Measurements from ENCODE around the gene SLC25A21.
"Not testable (repeated sequence)": the region's sequence is repeated elsewhere in the genome, so short reads cannot be mapped to it uniquely, and the experiment has no call there.

SLC25A21 gene

DNA sequence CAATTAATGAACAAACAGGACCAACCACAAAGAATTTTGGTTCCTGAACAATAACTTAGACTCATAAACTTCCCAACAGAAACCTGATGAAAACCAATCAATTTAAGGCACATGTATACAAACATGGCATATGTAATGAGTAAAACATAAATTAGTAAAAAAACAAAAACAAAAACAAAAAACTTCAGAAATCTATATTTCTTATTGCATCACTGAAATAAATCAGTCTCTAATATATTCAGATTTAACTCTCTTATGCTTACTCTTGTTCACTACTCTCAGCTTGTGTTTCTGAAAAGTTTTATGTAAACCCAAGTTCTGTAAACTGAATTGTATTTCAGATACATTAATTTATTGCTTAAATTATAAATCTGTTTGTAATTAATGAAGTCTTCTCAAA lies 233.7 kb downstream of the SLC25A21 start:
- no peak for DNase-seq

DNA sequence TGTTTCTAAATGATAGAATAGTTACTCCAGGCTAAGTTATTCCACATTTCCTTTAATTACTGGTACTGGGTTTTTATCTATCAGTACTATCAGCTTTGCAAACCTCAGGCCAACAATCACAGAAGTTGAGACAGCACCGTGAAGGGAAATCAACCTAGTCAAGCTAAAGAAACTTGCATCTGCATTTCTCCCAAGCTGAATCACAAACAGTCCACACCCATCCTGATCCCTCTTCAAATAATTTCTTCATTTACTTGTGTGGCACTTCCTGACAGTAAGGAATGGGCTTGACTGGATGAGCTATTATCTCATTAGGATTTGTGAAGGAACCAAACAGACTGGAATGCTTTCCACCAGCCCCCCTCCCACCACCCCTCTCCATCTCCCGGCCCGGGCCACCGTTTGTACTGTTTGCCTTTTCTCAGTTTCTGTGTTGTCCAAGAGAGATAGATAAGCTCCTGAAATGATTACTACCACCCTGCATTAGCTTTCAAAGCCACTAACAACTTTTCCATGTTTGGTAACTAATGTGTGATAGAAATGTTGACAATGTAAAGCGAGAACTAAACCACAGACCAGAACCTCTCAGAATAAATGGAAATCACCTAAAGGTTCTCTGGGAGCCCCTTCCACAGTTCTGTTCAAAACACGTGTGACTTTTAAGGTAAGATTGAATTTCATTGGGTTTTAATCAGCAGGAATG lies 236.3 kb downstream of the SLC25A21 start:
- no peak for DNase-seq

DNA sequence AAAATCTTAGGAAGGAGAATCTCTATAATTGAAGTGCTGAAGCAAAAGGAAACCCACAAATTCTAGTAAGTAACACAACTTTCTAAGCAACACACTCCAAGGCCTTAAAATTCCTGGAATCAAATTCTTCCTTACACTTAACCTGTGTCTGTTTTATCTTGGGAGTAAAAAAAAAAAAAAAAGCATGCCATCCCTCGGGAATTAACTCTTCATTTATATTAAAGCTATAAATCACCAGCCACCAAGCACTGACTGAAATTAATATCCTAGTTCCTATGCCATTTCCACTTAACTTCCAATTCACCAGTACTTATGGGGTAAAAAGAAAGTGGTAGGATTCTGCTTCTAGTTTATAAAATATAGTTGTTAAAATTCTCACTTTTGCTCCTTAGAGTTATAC lies 238.1 kb downstream of the SLC25A21 start:
- no peak for DNase-seq

DNA sequence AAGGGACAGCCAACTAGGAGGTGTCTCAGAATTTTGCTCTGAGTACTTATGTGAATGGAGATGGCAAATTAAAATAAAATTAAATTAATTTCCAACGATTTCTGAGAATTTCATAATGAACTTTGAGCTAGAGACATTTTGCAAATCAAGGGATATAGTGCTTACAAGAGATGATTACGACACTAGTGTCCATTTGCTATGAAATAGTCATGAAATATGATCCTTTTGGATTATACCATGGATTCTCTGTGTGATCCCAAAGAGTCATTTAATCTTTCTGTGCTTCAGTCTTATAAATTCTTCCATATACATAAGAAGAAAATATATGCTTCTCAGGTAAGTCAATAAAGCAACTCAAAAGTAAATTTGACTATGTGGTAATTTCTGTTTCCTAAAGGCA lies 240.6 kb downstream of the SLC25A21 start:
- DNase-seq = no peak

DNA sequence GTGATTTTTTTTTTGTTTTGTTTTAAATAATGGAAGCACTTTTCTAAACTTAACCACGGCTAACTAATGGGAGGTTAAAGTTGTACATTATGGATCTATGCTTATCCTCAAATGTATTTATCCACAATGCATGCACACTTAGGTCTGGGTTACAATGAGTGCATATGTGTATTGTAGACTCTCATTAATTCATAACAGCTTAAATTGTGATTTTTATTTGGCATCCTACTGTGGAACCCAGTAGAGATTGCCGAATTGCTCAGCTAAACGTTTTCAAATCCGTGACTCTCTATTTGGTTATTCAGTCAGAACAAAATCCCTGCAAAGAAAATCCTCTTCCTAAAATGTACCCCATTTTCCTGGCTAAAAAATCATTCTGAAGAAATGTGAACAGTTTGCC lies 244.0 kb downstream of the SLC25A21 start:
- DNase-seq = no peak

DNA sequence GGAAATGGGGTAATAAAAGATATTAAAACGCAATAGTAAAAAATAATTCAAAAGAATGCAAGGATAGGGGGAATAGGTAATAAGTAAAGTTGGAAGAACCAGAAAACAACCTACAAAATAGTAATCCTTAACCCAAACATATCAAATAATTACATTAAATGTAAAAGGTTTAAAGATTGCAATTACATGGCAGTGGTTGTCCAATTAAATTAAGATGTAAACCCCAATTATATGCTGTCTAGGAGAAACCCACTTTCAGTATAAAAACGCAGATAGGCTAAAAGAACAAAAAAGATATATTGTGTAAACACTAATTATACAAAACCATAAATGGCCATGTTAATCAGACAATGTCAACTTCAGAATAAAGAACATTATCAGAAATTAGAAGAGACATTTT lies 247.3 kb downstream of the SLC25A21 start:
- DNase-seq = no peak

DNA sequence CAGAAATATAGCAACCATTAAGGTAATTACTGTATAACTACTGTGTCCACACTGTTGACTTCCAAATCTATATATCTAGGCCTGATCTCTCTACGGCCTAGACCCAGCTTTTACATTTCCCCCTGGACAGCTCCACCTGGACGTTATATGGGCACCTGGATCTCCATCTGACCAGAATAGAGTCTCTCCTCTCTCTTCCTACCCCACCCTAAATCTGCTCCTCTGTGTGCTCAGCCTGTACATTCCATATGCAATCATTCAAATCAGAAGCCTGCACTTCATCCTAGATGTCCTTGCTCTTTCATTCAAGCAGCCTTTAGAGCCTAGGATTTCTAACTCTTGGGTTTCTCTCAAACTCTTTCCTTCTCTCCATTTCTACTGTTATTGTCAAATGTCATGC lies 255.7 kb downstream of the SLC25A21 start:
- DNase-seq = no peak

DNA sequence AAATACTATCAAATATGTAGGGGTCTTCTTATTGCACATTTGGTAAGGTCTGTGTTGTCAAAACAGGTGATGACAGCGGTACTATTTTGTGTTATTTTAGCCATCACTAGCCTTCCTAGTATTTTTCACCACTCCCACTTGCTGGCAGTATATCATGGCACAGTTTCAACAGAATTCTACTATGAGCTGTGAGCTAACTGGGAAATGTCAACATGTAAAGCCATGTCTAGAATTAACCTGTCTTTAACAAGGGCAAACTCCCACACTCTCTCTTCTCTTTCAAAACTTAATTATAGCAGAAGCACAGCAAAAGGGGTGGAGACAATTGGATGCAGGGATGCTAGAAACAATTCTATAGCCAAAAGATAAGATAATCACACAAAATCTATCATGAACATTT lies 257.3 kb downstream of the SLC25A21 start:
- no peak for DNase-seq

DNA sequence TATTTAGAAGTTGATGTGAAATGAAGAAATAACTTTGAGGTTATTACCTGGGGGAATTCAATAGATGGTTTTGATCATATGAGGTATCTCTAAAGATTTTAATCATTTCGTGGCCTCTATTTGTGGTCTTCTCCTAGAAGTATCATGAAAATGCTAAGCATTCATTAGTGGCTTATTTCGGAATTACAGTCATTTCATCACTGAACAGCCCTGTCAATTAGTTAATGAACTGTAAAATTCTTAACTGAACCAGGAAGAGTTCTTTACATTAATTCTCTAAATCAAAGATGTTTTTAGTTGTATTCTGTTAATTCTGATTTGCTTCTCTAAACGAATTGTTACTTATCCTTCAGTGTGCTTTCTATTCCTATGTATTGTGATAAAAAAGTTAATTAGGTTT lies 261.8 kb downstream of the SLC25A21 start:
- DNase-seq = no peak

DNA sequence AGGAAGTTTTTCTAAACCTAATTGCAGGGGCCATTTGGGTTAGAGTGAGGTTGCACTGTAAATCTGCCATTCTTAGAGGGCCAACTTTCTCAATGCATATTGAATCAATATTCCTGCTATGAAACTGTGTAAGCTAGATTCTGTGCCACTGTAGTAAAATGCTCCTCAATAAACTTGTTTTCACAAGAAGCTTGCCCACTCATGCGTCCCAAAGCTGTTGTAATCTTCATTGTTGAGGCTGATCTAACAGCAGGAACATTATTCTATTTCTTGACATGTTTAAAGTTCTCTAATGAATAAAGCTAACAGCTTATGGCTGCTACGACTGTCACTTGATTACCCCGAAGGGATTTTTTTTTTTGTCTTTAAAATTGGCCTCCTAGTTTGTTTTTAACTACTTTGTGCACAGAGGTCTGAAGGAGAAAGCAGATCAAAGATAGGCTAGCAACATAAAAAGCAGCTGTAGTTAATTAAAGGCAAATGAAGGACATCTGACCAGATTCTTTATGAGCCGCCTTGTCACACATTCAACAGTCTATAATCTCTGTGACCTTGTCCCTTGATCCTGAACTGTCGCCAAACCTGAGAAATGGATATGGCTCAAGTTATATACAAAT lies 267.0 kb downstream of the SLC25A21 start:
- no peak for DNase-seq

DNA sequence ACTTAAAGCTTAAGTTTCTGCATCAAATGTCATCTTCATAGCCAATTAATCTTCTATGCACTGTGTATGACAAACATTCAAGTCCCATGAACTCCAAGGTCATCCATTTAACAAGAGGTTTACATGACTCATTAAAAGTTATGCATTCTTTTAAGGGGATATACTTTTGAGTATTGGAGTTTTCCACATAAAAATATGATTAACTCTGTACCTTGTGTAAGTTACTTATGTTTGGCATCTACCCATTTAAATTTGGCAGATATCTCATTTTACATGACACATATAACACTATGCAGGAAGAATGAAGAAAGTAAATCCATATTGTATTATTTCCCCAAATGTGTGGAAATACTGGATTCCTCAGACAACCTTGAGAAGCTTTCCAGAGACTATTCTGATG lies 270.5 kb downstream of the SLC25A21 start:
- no peak for DNase-seq

DNA sequence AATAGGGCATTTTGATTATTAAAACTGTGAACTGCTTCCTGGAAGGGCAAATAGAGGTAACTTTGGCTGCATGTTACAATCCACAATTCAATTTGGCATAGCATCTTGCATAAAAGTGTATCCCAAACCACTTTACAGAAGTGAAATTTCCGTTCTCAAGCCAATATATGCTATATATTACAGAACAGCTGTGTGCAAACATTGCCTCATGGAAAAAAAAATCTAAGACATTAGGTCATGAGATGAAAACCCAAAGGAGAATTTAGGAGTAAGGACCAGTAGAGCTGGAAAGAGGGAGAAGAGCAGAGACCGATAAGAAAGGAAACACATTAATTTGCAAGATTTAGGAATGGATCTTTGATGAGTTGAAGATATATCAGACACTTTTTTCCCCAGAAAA lies 271.6 kb downstream of the SLC25A21 start:
- no peak for DNase-seq

DNA sequence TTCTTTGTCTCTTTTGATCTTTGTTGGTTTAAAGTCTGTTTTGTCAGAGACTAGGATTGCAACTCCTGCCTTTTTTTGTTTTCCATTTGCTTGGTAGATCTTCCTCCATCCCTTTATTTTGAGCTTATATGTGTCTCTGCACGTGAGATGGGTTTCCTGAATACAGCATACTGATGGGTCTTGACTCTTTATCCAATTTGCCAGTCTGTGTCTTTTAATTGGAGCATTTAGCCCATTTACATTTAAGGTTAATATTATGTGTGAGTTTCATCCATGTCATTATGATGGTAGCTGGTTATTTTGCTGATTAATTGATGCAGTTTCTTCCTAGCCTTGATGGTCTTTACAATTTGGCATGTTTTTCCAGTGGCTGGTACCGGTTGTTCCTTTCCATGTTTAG lies 276.1 kb downstream of the SLC25A21 start:
- not testable (repeated sequence) for DNase-seq

DNA sequence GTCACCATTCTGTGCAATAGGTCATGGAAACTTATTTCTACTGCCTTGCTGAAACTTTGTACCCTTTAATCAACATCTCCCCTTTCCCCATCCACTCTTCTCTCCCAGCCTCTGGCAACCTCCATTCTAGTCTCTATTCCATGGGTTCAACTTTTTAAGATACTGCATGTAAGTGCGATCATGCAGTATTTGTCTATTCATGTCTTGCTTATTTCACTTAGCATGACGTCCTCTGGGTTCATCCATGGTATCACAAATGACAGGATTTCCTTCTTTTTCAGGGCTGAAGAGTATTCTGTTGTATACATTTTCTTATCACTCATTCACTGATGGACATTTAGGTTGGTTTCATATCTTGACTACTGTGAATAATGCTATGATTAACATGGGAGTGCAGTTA lies 288.4 kb downstream of the SLC25A21 start:
- no peak for DNase-seq

DNA sequence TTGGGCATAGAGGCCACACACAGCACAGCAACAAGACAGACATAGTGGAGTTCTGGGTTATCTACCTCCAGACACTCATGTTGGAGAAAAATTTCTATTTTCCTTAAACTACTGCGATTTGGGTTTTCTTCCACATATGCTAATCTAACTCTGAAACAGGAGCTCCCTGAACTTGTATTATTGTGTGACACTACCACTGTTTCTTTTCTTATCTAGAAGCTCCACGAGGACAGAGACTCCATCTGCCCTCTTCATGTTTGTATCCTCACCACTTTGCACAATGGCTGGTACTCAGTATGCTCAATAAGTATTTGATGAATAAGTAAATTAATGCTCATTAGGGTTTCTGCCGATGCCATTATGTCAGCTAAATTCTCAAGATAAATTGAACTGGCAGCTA lies 292.1 kb downstream of the SLC25A21 start:
- no peak for DNase-seq

DNA sequence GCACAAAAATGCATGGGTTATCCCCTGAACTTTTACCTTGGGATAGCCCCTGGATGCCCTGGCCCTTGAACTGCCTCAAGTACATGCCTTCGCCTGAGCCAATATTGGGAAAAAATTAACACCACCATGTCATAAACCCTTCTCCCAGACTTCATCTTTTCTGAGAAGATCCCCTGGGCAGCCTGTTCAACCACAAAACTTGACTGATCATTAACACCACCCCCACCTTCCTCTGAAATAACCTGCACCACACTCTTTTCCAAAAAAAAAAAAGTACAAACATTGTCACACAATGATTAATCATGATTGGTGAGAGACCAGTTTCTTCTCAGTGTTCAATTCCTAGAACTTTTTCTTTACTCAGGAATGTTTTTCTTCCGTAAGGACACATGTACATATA lies 292.8 kb downstream of the SLC25A21 start:
- DNase-seq = no peak

DNA sequence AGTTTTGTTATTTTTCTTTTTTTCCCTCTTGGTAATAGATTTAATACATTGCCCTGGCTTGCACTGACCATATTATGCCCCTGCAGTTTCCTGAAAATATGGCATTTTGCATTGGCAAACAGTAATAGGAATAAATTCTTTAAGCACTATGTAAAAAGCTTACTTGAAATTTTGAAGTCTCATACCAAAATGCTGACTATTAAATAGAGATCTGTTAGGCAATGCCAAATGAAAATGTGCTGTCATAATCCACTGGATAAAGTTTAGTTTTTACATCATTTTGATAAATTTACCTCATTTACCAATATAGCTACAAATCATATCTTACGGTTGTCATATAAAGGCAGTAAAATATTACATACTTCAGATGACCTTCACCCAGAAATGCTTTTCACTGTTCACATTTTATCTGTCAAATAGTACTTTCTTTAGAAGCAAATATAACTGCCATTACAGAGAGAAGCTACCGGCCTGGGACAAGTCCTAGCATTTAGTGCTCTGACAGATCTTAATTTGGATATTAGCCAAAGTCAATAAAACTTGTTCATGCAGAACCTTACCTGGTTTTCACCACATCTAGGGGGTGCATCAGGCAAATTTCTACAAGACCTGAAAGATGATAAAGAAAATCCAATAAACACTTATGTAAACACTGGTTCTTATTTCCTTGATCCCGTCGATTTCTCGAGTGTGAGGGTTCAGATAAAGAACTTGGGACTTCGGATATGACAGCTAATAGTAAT lies 297.8 kb downstream of the SLC25A21 start:
- no peak for DNase-seq

DNA sequence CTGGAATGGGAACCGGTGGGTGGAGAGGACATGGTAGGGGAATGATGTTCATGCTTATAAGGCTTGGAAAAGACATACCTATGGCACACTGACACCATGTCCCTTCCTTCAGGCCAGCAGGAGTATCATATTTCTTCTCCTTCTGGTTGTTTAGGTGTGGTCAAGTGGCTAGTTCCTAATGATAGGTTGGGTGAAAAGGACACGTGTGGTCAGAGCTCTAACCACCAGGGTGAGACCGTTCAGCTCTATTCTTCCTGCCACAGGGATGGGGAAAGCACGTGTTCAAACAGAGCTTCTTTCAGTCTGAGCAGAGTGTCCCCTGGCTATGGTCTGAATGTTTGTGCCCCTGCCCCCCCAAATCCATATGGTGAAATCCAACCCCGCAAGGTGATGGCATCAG lies 301.6 kb downstream of the SLC25A21 start:
- DNase-seq = no peak

DNA sequence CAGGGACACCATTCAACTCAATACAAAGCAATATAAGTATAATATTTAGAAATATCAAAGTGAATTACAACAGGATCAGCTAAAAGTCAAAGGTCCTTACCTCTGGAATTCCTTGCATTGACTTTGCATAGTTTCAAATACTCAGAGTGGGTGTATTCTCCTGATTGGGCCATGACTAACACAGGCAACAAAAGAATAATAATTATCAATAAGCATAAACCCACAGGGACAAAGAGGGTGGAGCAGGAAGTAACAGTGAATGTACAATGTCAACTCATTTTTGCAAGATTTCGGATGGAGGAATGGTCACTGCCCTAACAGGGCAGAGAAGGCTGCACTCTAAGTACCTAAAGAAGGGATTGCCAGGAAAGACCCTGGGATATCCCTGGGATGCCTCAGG lies 303.3 kb downstream of the SLC25A21 start:
- DNase-seq = no peak

DNA sequence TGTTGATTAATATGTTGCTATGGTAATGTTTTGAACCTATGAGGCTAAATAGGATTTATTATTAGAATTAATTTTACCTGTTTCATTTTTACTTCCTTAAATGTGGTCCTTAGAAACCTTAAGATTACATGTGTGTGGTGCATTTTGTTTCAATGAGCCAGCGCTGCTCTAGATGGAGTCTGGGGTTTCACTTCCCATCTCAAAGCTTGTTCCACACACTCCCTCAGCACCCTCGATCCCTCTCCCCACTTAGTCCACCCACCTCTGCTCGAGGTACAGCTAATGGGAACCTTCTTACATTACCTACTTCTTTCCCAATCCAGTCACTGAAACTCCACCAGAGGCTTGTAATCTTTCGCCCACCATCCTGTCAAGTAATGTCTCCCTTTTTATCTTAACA lies 305.5 kb downstream of the SLC25A21 start:
- no peak for DNase-seq

DNA sequence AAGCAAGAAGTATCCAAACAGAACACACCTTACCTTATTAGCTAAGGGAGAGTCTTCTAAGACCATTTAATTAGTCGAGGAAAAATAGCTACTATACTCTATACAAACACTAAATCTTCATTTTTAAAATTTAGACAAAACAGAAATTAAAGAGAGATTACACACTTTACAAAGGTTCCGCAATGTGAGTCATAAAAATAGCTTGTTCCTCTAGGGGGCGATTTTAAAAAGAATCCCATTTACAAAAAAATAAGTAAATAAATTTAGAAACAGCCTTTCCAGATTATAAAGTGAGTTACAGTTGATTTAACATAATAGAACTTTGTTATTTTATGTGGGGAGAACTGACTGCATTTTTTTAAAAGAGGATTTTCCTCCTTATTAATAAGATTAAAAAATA lies 309.1 kb downstream of the SLC25A21 start:
- DNase-seq = no peak

DNA sequence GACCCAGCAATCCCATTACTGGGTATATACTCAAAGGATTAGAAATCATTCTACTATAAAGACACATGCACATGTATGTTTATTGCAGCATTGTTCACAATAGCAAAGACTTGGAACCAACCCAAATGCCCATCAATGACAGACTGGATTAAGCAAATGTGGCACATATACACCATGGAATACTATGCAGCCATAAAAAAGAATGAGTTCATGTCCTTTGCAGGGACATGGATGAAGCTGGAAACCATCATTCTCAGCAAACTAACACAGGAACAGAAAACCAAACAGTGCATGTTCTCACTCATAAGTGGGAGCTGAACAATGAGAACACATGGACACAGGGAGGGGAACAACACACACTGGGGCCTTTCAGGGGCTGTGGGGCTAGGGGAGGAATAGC lies 310.2 kb downstream of the SLC25A21 start:
- DNase-seq = not testable (repeated sequence)

DNA sequence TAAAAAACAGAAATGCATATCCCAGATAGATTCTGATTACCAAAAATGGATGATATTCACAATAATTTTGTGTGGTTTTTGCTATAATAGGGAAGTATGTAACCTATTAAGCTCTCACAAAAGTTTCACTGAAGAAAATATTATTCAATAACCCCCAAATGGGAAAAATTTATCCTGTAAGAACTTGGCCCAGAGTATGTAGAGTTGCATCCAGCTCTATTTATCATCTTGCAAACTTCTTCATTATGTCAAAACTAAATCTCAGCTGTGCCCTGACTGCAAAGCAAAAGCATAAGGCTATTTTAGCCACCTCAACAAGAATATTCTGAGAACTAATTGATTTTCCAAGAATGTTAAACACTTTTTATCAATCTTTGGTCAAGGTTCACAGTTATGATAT lies 311.6 kb downstream of the SLC25A21 start:
- DNase-seq = no peak

DNA sequence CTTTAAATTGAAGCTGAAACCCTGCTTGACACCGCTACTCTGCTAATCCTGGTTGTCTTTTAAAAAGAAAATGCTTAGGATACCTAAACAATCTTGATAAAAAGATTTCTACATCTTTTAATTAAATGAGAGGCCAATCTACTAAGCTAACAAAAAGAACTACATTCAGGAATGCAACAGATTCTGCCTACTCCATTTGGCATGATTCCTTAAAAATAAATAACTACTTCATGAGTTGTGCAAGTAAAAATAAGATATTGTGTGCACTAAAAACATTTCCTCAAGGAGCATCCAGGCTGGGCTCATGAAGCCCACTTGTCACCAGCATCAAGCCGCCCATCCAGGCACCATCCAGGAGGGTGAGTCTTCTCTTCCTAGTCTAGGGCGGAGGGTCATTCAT lies 313.3 kb downstream of the SLC25A21 start:
- no peak for DNase-seq

All from activated CD4-positive, alpha-beta T cell treated with anti-CD3 and anti-CD28 coated beads, Interleukin-2, amount 50 U/mL, for 48 hours (primary cell).